Measurements from ENCODE around the gene EXOC1L.

EXOC1L gene

GRCh38 chr4:55884851-55885219, 65.2 kb downstream of the EXOC1L start:
- DNase-seq, result no peak
